Measurements from ENCODE around the gene LMO7. TPM values are rescaled to one million over a fixed set of nuclear protein-coding genes. Genes with fewer than 3 reads are reported as not detected.

Gene LMO7
- total RNA-seq, 1 experiment from 2014 or later = 20.4 TPM

GRCh38 chr13:75875450-75875849 lies 239.3 kb downstream of the LMO7 start:
- WGBS (ENCODE audit: extremely low coverage, insufficient read length, low lambda C conversion rate) = no CpG with 5 or more reads among the region's 1 CpG
- no peak overlapping the region for H2BK20ac ChIP-seq (ENCODE audit: low read depth, low read length, poor library complexity, severe bottlenecking)
- no peak overlapping the region for H3K4ac ChIP-seq (ENCODE audit: low read depth, low read length)
- H2BK5ac ChIP-seq (ENCODE audit: insufficient read length, low read length) = no peak overlapping the region
- no peaks in the 10 kb centered on the region for H3K27me3 Mint-ChIP-seq (ENCODE audit: low read depth)
- H3K79me1 ChIP-seq (ENCODE audit: insufficient read depth, low read depth, low read length, poor library complexity, severe bottlenecking) = no peaks in the 10 kb centered on the region
- no peaks in the 10 kb centered on the region for H3K27me3 ChIP-seq (ENCODE audit: insufficient read depth, low read length)
- H4K91ac ChIP-seq (ENCODE audit: insufficient read length, low read depth, low read length) = no peak overlapping the region
- no peak overlapping the region for H3K56ac ChIP-seq (ENCODE audit: insufficient read length, low read depth, low read length)
- H3K9me3 ChIP-seq (ENCODE audit: control insufficient read depth, low read depth, low read length) = no peaks in the 10 kb centered on the region
- no peak for DNase-seq
- H3K4me2 ChIP-seq (ENCODE audit: insufficient read depth, insufficient read length, low read length) = no peak overlapping the region
- no peak overlapping the region for H4K8ac ChIP-seq (replicated peaks; ENCODE audit: insufficient read length, low read depth, low read length)
- H3K36me3 Mint-ChIP-seq (ENCODE audit: insufficient read depth in 1 of 3, low read depth in 3 of 3) = no peaks in the 10 kb centered on the region; a peak in 1 of 7 replicates
- no peak overlapping the region for H2BK12ac ChIP-seq (ENCODE audit: insufficient read length, low read depth, low read length)
- TF ChIP-seq CTCF (conservative IDR thresholded peaks at IDR 0.05) = no peak
- peaks cover 32% of the 10 kb centered on the region in 2 experiments for H3K4me1 Mint-ChIP-seq
- H3K23ac ChIP-seq (ENCODE audit: insufficient read length, low read depth, low read length) = no peak overlapping the region
- peak overlapping the region in 1 of 3 experiments; percentile 41; a peak in 1 of 7 replicates for H3K27ac Mint-ChIP-seq
- H3K18ac ChIP-seq (ENCODE audit: insufficient read length, low read depth, low read length) = no peak overlapping the region
- H3K14ac ChIP-seq (ENCODE audit: insufficient read depth, low read length) = no peak overlapping the region
- H2BK15ac ChIP-seq (ENCODE audit: low read depth, low read length) = no peak overlapping the region
- no peak overlapping the region for H3K4me3 Mint-ChIP-seq
- H3K4me1 ChIP-seq (ENCODE audit: insufficient read depth, low read length) = peaks cover 4% of the 10 kb centered on the region; the same call in 1 of the 2 replicates
- no peaks in the 10 kb centered on the region; a peak in 1 of 5 replicates for H3K9me3 Mint-ChIP-seq
- no peak overlapping the region for H3T11ph ChIP-seq (ENCODE audit: low read length)
- no peak overlapping the region for H2AFZ ChIP-seq (ENCODE audit: low read length)
- no peak overlapping the region for H2AK5ac ChIP-seq (ENCODE audit: insufficient read length, low read length)
- no peaks in the 10 kb centered on the region for H4K20me1 ChIP-seq (ENCODE audit: control insufficient read depth, insufficient read depth, insufficient read length)
- no peaks in the 10 kb centered on the region for H3K79me2 ChIP-seq (ENCODE audit: insufficient read depth, low read length)
- no peaks in the 10 kb centered on the region for H3K23me2 ChIP-seq (ENCODE audit: insufficient read length, low read depth, low read length, poor library complexity, severe bottlenecking)
- H2BK120ac ChIP-seq (ENCODE audit: low read depth, low read length, poor library complexity, severe bottlenecking) = no peak overlapping the region
- H3K9ac ChIP-seq (ENCODE audit: extremely low read depth, insufficient read length, low read length) = no peak overlapping the region
- H4K5ac ChIP-seq (ENCODE audit: insufficient read length, low read depth, low read length) = no peak overlapping the region
- H3K27ac ChIP-seq (ENCODE audit: insufficient read length, low read depth, low read length) = no peak overlapping the region
